Measurements from ENCODE around the gene GPR18.
"Not testable (repeated sequence)": the region's sequence is repeated elsewhere in the genome, so short reads cannot be mapped to it uniquely, and the experiment has no call there.

Gene GPR18

DNA sequence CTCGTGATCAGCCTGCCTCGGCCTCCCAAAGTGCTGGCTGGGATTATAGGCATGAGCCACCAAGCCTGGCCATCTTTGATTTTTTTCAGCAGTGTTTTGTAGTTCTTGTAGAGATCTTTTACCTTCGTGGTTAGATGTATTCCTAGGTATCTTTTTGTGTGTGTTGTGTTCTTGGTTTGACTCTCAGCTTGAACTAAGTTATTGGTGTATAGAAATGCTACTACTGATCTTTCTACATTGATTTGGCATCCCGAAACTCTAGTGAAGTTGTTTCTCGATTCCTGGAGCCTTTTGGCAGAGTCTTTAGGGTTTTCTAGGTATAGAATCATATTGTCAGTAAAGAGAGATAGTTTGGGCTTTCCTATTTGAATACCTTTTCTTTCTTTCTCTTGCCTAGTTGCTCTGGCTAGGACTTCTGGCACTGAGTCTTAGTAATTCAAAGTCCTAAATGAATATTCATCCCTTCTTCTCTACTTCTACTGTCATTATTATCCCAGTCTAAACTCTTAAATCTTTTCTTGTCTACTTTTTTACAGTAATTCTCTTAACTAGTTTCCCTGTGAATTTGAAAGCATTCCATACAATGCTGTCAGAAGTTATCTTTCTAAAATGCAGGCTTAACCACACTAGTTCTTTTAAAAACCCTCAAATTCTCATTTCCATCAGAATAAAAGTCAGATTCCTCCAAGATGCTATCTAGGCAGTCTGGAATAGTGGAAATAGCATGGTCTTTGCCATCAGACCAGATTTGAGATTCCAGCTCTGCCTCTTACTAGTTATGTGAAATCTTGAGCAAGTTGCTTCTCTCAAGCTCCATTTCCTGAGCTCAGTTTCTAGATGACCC is 7.0 kb downstream of the GPR18 start:
- DNase-seq (ENCODE audit: low read depth, low spot score), result no peak
- Histone ChIP-seq H3K9ac (ENCODE audit: insufficient read length) (no peak overlapping the region), H3K4me3 (no peak overlapping the region)

DNA sequence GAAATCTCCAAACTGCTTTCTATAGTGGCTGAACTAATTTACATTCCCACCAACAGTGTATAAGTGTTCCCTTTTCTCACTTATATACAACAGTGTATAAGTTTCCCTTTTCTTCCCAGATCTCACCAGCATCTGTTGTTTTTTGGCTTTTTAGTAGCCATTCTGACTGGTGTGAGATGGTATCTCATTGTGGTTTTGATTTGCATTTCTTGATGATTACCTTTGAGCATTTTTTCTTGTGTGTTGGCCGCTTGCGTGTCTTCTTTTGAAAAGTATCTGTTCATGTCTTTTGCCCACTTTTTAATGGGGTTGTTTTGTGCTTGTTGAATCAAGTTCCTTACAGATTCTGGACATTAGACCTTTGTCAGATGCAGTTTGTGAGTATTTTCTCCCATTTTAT is 8.6 kb downstream of the GPR18 start:
- H3K9ac ChIP-seq (ENCODE audit: insufficient read length); DNase-seq (ENCODE audit: low read depth, low spot score); H3K27ac ChIP-seq; H3K4me3 ChIP-seq; H3K9me3 ChIP-seq (ENCODE audit: low read depth, low read length): not testable (repeated sequence)
- peaks cover 11% of the 10 kb centered on the region for H3K36me3 ChIP-seq (ENCODE audit: insufficient read depth, low read length)

More for the DNA sequence above, 7.0 kb downstream of the GPR18 start:
- Histone ChIP-seq H3K27ac (no peak overlapping the region), H3K9me3 (ENCODE audit: low read depth, low read length) (no peaks in the 10 kb centered on the region), H3K36me3 (ENCODE audit: insufficient read depth, low read length) (peaks cover 18% of the 10 kb centered on the region)
- TF ChIP-seq FOXP2 (optimal IDR thresholded peaks at IDR 0.05; ENCODE audit: control extremely low read depth, extremely low read length, insufficient read depth) (no peak), EZH2 (IDR thresholded peaks at IDR 0.05) (no peak), POLR2AphosphoS5 (IDR thresholded peaks at IDR 0.05; ENCODE audit: borderline replicate concordance, low read depth, low read length) (no peak)

DNA sequence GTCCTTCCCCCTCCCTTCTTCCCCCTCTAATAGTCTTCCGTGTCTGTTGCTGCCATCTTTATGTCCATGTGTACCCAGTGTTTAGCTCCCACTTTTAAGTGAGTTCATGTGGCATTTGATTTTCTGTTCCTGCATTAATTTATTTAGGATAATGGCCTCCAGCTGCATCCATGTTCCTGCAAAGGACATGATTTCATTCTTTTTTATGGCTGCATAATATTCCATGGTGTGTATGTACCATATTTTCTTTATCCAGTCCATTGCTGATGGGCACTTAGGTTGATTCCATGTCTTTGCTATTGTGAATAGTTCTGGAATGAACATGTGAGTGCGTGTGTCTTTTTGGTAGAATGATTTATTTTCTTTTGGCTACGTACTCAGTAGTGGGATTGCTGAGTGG is 9.0 kb downstream of the GPR18 start:
- not testable (repeated sequence) for DNase-seq (ENCODE audit: low read depth, low spot score); H3K4me3 ChIP-seq; H3K9ac ChIP-seq (ENCODE audit: insufficient read length); H3K27ac ChIP-seq; H3K9me3 ChIP-seq (ENCODE audit: low read depth, low read length)
- peaks cover 11% of the 10 kb centered on the region for H3K36me3 ChIP-seq (ENCODE audit: insufficient read depth, low read length)

DNA sequence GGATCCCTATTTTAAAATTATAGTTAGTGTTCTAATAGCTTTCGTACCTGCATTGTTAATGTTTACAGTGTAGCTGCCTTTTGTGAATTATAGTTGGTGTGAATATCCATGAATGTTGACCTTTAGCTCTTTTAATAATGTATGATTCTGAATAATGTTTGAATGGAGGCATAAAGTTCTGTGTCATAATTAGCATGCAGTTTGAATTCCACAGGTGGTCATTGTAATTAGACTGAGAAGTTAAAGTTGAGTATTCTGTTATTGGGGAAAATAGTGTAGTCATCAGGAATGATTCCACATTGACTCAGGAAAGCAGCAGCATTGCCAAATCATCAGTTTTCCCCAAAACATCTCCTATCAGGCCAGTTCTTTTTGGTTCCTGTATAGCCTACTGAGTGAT is 12.1 kb downstream of the GPR18 start:
- TF ChIP-seq FOXP2 (optimal IDR thresholded peaks at IDR 0.05; ENCODE audit: control extremely low read depth, extremely low read length, insufficient read depth) (no peak), POLR2AphosphoS5 (IDR thresholded peaks at IDR 0.05; ENCODE audit: borderline replicate concordance, low read depth, low read length) (no peak), EZH2 (IDR thresholded peaks at IDR 0.05) (no peak)
- Histone ChIP-seq H3K27ac (no peak overlapping the region), H3K36me3 (ENCODE audit: insufficient read depth, low read length) (peaks cover 7% of the 10 kb centered on the region; the same call in 1 of the 2 replicates), H3K9me3 (ENCODE audit: low read depth, low read length) (no peaks in the 10 kb centered on the region), H3K4me3 (no peak overlapping the region), H3K9ac (ENCODE audit: insufficient read length) (no peak overlapping the region)
- DNase-seq (ENCODE audit: low read depth, low spot score), result no peak

DNA sequence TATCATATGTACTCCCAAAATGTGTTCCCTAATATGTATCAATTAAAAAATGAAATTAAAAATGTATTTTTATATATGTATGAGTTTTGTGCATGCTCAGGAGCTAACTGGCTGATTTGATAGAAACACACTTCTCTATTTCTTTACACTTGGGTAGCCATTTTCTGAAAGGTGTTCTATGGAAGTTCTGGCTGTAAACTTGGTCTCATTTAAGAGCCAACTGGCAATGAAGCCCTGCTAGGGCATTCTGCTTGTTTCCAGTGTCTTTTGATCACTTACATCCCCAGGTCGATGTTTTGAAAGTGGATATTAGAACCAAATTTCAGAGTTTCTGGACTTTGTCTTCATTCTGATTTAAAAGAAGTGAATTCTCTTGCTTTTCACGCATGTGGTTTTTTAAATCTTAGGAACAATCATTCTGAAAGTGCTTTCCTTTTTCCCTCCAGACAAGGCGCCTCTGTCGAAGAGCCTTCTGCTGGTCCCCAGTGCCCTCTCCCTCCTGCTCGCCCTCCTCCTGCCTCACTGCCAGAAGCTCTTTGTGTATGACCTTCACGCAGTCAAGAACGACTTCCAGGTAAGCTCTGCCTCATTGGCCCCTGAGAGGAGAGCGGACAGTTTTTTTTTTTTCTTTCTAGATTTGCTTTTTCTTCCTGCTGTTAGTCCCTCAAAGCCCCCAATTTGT is 20.1 kb downstream of the GPR18 start:
- no peak for TF ChIP-seq POLR2AphosphoS5 (IDR thresholded peaks at IDR 0.05; ENCODE audit: borderline replicate concordance, low read depth, low read length)
- TF ChIP-seq FOXP2 (optimal IDR thresholded peaks at IDR 0.05; ENCODE audit: control extremely low read depth, extremely low read length, insufficient read depth), result no peak
- no peak for TF ChIP-seq EZH2 (IDR thresholded peaks at IDR 0.05)
- Histone ChIP-seq H3K9me3 (ENCODE audit: low read depth, low read length) (no peaks in the 10 kb centered on the region), H3K27ac (peak overlapping the region; percentile 45; the same call in 1 of the 2 replicates), H3K9ac (ENCODE audit: insufficient read length) (no peak overlapping the region), H3K4me3 (no peak overlapping the region), H3K36me3 (ENCODE audit: insufficient read depth, low read length) (peaks cover 16% of the 10 kb centered on the region)
- no peak for DNase-seq (ENCODE audit: low read depth, low spot score)

DNA sequence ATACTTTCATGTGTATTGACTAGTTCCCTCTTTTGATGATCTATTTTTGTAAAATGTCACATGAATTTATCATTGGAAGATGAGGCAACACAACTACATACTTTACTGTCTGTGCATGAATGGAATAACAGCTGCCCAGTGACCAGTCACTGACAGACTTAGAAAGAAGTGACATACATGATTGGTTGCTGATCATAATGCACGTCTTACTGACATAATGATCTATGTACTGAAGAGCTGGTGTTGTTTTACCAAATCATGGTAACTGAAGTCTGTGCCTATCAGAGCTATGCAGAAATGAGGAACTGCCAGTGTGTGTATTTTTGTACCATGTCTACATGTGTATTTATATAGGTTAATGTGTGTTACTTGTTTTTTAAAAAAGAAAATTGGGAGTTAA is 26.5 kb downstream of the GPR18 start:
- Histone ChIP-seq H3K4me3 (no peak overlapping the region), H3K36me3 (ENCODE audit: insufficient read depth, low read length) (no peaks in the 10 kb centered on the region), H3K9me3 (ENCODE audit: low read depth, low read length) (no peaks in the 10 kb centered on the region), H3K27ac (no peak overlapping the region), H3K9ac (ENCODE audit: insufficient read length) (no peak overlapping the region)
- TF ChIP-seq FOXP2 (optimal IDR thresholded peaks at IDR 0.05; ENCODE audit: control extremely low read depth, extremely low read length, insufficient read depth) (no peak), POLR2AphosphoS5 (IDR thresholded peaks at IDR 0.05; ENCODE audit: borderline replicate concordance, low read depth, low read length) (no peak), EZH2 (IDR thresholded peaks at IDR 0.05) (no peak)
- no peak for DNase-seq (ENCODE audit: low read depth, low spot score)

DNA sequence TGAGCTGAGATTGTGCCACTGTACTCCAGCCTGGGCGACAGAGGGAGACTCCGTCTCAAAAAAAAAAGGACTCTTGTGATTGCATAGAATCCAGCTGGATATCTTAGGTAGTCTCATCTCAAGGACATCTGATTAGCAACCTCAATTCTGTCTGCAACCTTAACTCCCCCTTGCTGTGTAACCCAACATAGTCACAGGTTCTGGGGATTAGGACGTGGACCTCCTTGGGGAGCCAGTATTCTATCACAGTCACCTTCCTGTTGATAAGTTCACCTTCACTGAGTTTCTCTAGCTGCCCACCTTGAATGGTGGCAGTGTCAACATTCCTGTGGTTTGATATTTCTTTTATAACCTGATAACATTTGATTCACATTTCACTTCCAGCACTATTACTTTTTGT is 27.2 kb downstream of the GPR18 start:
- no peak for DNase-seq (ENCODE audit: low read depth, low spot score)
- H3K36me3 ChIP-seq (ENCODE audit: insufficient read depth, low read length), result no peaks in the 10 kb centered on the region
- H3K4me3 ChIP-seq, result no peak overlapping the region
- no peaks in the 10 kb centered on the region for H3K9me3 ChIP-seq (ENCODE audit: low read depth, low read length)
- no peak overlapping the region for H3K27ac ChIP-seq
- no peak overlapping the region for H3K9ac ChIP-seq (ENCODE audit: insufficient read length)
- TF ChIP-seq POLR2AphosphoS5 (IDR thresholded peaks at IDR 0.05; ENCODE audit: borderline replicate concordance, low read depth, low read length), result no peak
- TF ChIP-seq FOXP2 (optimal IDR thresholded peaks at IDR 0.05; ENCODE audit: control extremely low read depth, extremely low read length, insufficient read depth), result no peak
- TF ChIP-seq EZH2 (IDR thresholded peaks at IDR 0.05), result no peak

DNA sequence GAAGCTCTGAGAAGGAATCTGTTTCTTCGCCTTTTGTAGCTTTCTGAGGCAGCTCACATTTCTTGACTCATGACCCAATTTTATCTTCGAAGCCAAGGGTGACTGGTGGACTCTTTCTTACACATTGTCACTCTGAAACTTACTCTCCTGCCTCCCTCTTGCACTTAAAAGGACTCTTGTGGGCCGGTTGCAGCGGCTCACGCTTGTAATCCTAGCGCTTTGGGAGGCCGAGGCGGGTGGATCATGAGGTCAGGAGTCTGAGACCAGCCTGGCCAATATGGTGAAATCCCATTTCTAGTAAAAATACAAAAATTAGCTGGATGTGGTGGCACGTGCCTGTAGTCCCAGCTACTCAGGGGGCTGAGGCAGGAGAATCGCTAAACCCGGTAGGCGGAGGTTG is 27.6 kb downstream of the GPR18 start:
- H3K27ac ChIP-seq; H3K36me3 ChIP-seq (ENCODE audit: insufficient read depth, low read length): not testable (repeated sequence)

More for the DNA sequence above, 27.6 kb downstream of the GPR18 start:
- not testable (repeated sequence) for H3K9ac ChIP-seq (ENCODE audit: insufficient read length); H3K9me3 ChIP-seq (ENCODE audit: low read depth, low read length); H3K4me3 ChIP-seq; DNase-seq (ENCODE audit: low read depth, low spot score)

Data from SK-N-MC (cell line).